A549 treated with DMSO at 1 μM for 4 hours (cell line): ENCODE results near the gene SCN3A. TPM values are rescaled to one million over a fixed set of nuclear protein-coding genes. Genes with fewer than 3 reads are reported as not detected.

ENCODE experiments used
- total RNA-seq: library from RNA; stranded (reverse); fragments of 200-300 nt; extraction: Qiagen RNA extraction; gene quantifications from 5 replicates; pipeline ENCODE4 v1.2.3, GENCODE V29; 2022; ENCODE audit warnings: low read depth

The SCN3A gene
- 0.01 to 0.07 TPM in 2 of 5 replicates, not detected in the others for total RNA-seq

GRCh38 chr2:165203689-165204559 is at the start of gene SCN3A:
Gene SCN3A (minus strand): TSS chr2:165204050. CDS start chr2:165176394, 27,656 bp downstream.

DNA sequence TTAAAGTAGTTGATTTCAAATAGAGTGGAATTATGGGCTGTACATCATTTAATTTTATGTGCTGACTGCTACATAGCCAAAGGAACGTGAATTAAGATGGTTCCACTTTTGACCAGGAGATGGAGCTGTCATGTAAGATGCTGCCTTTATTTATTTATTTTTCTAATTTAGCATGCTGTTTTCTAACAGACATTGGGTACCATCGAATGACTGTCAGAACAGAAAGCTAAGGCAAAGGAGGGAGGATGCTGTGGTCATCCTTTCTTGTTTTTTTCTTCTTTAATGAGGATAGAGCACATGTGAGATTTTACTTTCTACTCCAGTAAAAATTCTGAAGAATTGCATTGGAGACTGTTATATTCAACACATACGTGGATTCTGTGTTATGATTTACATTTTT is 35.4 kb upstream of the SCN3A start, which contains the start of gene SCN2A:
Gene SCN2A (plus strand): TSS at position 185 of the 400 bp plus-strand sequence. CDS start 56,410 bp downstream, outside the sequence.

Other genes starting within 250 kb of the SCN3A start
- gene SLC38A11, start 248.5 kb downstream of the SCN3A start, total RNA-seq = not detected in 5 replicates
- gene SCN2A, start 35.4 kb upstream of the SCN3A start, total RNA-seq = 0.11 TPM in 1 of 5 replicates, not detected in the others